Measurements from ENCODE around the gene IFT43.

- TF ChIP-seq POLR2A (IDR thresholded peaks at IDR 0.05; ENCODE audit: low read depth, low read length) (no peak), CTCF (IDR thresholded peaks at IDR 0.05; ENCODE audit: extremely low read depth in 1 of 2, insufficient read depth in 1 of 2, low read depth in 1 of 2, low read length in 2 of 2) (peak; percentile 31 to 39), POLR2AphosphoS5 (IDR thresholded peaks at IDR 0.05; ENCODE audit: insufficient read depth, low read depth, low read length) (no peak), MYC (IDR thresholded peaks at IDR 0.05; ENCODE audit: low read depth, low read length) (no peak), MAX (IDR thresholded peaks at IDR 0.05; ENCODE audit: insufficient read depth, insufficient read length) (no peak), GATA2 (IDR thresholded peaks at IDR 0.05; ENCODE audit: insufficient read depth, insufficient read length, low read depth, low read length) (no peak), EZH2 (IDR thresholded peaks at IDR 0.05; ENCODE audit: borderline replicate concordance, low read depth, low read length, severe bottlenecking) (no peak), JUN (IDR thresholded peaks at IDR 0.05; ENCODE audit: borderline replicate concordance, insufficient read depth, insufficient read length, low read depth) (no peak)
These were observed 70.6 kb downstream of the IFT43 start for GRCh38 chr14:76056128-76056527.
